Glomerular endothelial cell (primary cell): ENCODE results near the gene TOLLIP. TPM values are rescaled to one million over a fixed set of nuclear protein-coding genes. Genes with fewer than 3 reads are reported as not detected.

Experiments
- DNase-seq: peaks from one replicate; pipeline ENCODE4 v3.0.0-alpha.2; 2011; ENCODE audit warnings: low read depth, low spot score; ENCODE audit errors: extremely low read depth
- total RNA-seq: library from RNA; depleted of rRNA; stranded (reverse); fragments of >200 nt; gene quantifications from 2 replicates; pipeline ENCODE4 v1.2.3, GENCODE V29; 2015

Gene TOLLIP
- total RNA-seq, 1 donor from 2014 or later = 64.3 TPM

DNA sequence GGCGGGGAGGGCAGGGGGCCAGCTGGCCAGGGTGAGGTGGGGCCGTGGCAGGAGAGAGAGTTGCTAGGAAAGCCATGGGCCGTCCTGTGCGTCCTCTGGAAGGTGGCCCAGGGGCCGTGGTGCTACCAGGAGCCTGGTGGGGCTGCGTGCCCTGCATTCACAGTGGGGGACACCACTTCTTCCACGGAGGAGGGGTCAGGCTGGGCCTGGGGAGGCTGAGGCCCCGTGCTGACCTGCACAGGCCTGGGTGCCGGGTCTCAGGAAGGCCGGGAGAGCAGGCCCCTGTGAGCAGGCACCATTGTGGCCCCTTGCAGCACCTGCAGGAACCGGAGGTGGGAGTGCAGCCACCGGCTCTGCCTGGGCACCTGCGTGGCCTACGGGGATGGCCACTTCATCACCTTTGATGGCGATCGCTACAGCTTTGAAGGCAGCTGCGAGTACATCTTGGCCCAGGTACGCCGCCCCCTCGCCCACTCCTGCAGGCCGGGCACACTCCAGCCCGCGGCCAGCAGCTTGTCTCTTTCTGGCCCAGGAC is 74.6 kb downstream of the TOLLIP start:
- DNase-seq = no peak

DNA sequence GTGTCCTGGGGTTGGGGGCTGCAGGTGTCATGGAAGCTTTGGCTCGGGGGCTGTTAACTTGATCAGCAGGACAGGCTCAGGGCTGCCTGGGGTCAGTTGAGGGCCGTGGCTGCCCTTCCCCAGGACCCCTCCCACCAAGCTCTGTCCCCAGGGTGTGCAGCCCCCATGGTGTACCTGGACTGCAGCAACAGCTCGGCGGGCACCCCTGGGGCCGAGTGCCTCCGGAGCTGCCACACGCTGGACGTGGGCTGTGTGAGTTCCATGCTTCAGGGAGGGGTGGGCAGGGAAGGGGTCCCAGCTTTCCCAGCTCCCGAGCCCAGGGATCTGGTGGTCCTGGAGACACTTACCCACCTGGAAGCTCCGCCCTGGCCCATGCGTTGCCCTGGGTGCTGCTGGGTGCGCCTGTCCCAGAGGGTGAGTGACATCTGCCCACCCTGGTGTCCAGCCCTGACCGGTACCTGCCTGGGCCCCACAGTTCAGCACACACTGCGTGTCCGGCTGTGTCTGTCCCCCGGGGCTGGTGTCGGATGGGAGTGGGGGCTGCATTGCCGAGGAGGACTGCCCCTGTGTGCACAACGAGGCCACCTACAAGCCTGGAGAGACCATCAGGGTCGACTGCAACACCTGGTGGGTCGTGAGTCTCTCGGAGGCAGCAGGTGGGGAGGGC is 75.2 kb downstream of the TOLLIP start:
- no peak for DNase-seq

DNA sequence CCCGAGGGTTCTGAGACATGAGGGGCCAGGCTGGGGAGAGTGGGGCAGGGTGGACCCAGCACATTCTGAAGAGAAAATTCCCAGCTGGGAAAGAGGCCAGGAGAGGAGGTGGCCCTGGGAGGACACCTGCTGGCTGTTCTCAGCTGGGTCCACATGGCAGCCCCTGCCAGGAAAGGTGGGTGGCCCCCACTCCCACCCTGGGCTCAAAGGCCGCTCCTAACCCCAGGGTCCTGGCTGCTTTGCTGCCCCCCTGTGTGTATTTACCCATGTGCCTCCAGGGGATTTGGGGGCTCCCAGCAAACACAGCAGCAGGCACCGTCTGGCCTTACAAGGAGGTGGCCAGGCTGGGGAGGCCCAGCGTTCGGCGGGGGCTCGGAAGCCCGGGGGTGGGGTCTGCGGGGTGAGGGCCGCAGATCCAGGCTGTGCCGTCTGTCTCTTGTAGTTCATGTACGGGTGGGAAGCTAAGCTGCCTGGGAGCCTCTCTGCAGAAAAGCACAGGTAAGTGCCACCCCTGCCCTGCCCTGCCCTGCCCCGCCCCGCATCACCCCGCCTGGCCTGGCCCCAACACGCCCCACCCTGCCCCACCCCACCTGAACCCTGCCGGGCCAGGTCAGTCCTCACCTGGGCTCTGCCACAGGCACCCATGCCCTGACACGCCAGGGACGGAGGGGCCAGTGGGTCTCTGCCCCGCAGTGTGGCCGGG is 75.9 kb downstream of the TOLLIP start:
- no peak for DNase-seq

DNA sequence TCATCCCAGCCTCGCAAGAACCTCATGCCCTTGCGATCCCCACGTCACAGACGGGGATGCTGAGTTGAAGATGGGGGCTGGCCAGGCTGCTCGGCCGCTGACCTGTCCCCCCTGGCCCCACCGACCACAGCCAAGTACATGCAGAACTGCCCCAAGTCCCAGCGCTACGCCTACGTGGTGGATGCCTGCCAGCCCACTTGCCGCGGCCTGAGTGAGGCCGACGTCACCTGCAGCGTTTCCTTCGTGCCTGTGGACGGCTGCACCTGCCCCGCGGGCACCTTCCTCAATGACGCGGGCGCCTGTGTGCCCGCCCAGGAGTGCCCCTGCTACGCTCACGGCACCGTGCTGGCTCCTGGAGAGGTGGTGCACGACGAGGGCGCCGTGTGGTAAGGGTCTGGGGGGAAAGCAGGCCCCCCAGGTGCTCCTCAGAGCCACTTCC is 76.5 kb downstream of the TOLLIP start:
- no peak for DNase-seq

DNA sequence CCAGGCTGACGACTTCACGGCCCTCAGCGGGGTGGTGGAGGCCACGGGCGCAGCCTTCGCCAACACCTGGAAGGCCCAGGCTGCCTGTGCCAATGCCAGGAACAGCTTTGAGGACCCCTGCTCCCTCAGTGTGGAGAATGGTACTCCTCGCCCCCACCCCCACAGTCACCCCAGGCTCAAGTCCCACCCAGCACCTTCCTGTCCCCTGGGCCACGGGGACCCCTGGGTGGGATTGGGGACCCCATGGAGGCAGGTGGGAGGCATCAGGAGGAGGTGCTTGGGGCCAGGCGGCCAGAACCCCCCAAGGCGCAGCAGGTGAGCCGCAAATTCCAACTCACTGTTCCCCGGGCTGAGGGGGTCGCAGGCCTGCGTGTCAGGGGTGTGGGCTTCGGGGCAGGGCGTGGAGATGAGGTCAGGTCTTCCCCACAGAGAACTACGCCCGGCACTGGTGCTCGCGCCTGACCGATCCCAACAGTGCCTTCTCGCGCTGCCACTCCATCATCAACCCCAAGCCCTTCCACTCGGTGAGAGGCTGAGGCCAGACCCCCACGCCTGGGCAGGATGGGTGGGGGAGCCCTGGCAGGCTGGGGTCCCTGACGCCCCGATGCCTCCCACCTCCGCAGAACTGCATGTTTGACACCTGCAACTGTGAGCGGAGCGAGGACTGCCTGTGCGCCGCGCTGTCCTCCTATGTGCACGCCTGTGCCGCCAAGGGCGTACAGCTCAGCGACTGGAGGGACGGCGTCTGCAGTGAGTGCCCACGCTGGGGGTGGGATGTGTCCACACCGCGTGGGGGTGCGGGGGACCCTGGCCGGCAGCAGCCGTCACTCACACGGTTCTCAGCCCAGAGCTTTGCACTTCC is 77.2 kb downstream of the TOLLIP start:
- no peak for DNase-seq

DNA sequence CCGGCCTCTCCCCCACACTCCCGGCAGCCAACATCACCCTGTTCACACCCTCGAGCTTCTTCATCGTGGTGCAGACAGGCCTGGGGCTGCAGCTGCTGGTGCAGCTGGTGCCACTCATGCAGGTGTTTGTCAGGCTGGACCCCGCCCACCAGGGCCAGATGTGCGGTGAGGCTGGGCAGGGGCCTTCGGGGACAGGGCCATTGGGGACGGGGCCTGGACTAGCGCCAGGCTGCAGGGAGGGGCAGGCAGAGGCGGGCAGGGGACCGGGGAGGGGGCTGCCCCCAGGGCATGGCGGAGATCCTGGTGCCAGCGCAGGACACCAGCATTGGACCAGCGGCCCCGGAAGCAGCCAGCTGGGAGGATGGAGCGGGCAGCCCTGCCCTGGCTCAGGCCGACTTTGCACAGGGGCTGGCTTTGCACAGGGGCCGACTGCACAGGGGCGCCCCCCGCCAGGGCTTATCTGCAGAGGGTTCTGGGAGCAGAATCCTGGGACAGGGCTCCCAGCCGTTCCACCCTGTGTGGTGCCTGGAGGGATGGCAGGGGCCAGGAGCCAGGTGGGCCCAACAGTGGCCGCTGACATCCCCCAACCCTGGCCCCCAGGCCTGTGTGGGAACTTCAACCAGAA is 77.9 kb downstream of the TOLLIP start:
- DNase-seq = no peak

DNA sequence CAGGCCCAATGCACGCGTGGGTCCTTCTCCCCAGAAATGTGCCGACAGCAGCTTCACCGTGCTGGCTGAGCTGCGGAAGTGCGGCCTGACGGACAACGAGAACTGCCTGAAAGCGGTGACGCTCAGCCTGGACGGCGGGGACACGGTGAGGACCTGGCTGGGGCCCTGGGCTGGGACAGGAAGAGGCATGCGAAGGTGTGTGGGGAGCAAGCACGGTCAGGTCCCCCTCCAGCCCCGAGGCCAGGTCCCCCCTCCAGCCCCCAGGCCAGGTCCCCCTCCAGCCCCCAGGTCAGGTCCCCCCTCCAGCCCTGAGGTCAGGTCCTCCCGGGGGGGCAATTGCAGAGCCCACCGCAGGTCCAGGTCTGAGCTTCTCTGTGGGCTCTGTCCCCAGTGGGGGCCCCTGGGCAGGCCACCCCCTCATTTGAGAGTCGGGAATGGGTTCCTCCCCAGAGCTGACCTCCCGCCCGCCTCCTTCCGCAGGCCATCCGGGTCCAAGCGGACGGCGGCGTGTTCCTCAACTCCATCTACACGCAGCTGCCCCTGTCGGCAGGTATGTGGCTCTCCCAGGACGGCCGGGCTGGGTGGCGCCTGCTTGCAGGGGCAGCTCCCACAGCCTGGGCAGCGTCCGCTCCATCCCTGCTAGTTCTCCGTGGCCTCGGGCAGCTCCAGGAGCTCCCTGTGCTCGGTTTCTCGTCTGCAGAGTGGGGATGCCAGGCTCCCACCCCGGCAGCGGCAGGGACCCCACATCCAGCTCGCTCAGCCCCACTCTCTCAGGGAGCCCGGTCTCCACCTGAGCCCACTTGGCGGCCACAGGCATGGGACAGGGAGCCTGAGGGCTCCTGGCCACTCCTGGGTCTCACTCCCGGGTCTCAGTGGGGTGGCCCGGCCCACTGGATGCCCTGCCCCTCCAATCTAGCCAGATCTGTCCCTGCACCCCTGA is 78.7 kb downstream of the TOLLIP start:
- DNase-seq = no peak

DNA sequence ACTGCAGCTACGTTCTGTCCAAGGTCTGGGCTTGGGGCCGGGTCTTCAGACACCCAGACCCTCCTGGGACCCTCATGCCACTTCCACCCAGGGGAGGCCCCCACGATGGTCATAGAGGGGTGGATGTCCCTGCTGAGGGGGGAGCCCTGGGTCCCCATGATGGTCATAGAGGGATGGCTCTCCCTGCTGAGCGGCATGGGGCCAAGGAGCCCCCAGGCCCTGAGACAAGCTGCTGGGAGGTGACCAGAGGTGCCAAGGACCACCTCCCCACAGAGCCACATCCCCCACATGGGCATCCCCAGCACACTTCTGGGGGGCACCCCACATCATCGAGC is 79.3 kb downstream of the TOLLIP start:
- DNase-seq = no peak

DNA sequence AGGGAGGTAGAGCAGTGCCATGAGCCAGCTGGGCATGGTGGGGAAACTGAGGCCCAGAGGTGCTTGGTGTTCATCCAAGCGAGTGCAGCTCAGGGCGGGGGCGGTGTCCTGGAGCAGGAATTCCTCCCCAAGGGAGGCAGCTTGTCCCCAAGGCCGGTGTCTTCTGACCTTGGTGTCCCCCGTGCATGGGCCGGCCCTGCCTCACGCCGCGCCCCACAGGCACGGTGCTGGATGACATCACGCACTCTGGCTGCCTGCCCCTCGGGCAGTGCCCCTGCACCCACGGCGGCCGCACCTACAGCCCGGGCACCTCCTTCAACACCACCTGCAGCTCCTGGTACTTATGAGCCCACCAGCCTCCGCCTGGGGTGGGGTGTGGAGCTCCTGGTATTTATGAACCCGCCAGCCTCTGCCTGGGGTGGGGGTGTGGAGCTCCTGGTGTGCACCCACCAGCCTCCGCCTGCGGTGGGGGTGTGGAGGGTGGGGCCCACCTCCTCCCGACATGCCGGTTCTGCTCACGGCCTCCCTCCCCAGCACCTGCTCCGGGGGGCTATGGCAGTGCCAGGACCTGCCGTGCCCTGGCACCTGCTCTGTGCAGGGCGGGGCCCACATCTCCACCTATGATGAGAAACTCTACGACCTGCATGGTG is 79.8 kb downstream of the TOLLIP start:
- no peak for DNase-seq

DNA sequence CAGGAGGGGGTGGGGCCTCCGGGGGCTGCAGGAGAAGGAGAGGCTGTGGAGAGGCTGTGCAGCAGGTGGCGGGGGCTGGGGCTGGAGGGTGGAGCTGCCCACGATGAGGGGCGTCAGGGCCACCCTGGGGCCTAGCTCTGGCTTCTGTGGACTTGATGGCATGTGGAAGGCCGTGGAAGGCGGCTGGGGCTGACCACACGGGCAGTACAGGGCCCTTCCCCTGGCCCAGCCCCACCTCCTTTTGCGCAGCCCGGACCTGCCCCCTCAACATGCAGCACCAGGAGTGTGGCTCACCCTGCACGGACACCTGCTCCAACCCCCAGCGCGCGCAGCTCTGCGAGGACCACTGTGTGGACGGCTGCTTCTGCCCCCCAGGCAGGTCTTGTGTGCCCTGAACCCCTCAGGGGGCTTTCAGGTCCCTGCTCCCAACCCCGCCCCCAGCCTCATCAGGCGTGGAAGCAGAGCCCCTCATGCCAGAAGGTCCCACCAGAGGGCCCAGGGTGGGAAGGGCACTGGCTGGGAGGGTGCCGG is 80.4 kb downstream of the TOLLIP start:
- DNase-seq = no peak

DNA sequence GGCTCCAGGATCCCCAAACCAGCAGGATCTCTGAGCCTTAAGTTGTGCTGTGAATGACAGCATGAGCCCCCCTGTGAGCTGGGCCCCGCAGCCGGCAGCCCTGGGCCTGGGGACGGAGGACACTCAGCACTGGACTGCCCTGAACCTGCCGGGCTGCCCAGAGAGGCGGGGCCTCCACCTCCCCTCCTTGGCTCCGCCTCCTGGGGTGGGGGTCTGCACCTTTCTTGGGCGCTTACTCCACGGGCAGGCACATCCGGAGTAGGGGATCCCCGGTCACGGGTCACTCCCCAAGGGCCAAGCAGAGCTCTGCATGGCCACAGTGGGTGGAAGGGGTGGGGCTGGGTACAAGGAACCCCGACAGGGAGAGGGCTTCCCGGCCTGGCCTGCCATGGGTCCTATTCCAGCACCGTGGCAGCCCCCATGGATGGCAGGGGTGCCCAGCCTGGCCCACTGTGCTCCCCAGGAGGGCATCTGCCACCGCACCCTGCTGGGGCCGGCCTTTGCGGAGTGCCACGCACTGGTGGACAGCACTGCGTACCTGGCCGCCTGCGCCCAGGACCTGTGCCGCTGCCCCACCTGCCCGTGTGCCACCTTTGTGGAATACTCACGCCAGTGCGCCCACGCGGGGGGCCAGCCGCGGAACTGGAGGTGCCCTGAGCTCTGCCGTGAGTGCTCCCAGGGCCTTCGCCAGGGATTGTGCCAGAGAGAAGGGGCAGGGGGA is 81.2 kb downstream of the TOLLIP start:
- no peak for DNase-seq

DNA sequence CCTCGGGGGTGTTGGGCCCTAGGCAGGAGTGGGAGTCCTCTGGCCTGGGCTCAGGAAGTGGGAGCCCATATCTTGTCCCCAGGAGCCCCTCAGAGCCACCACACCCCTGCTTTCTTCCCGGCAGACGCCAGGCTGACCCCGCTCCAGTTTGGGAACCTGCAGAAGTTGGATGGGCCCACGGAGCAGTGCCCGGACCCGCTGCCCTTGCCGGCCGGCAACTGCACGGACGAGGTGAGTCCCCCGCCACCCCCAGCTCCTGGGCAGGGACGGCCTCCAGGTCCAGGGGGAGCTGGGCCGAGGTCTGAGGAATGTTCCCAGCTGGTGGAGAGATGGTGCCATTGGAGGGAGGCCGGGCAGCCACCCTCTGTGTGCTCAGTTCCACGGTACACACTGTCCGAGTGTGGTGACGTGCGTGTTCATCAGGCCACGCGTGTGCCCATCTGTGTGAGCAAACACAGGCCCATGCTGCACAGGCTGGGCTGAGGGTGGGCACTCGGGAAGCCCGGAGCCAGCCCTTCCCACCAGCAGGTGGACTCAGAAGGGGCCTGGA is 81.8 kb downstream of the TOLLIP start:
- DNase-seq = no peak

DNA sequence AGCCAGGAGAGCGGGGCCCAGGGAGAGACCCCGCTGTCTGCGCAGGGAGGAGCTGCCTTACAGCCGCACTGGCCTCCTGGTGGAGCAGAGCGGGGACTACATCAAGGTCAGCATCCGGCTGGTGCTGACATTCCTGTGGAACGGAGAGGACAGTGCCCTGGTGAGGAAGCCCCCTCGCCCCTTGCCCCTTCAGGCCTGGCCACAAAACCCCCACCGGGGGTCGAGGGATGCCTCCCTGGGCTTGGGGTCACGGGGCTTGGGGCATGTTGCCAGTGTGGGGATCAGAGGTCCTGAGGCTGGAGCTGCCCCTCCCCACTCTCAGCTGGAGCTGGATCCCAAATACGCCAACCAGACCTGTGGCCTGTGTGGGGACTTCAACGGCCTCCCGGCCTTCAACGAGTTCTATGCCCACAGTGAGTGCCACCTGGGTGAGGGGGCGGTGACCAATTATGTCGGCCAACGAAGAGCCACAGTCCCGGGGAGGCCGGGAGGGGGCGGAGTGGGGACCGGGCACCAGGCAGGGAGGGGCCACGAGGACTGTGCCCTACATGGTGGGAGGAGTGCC is 82.4 kb downstream of the TOLLIP start:
- DNase-seq = no peak

DNA sequence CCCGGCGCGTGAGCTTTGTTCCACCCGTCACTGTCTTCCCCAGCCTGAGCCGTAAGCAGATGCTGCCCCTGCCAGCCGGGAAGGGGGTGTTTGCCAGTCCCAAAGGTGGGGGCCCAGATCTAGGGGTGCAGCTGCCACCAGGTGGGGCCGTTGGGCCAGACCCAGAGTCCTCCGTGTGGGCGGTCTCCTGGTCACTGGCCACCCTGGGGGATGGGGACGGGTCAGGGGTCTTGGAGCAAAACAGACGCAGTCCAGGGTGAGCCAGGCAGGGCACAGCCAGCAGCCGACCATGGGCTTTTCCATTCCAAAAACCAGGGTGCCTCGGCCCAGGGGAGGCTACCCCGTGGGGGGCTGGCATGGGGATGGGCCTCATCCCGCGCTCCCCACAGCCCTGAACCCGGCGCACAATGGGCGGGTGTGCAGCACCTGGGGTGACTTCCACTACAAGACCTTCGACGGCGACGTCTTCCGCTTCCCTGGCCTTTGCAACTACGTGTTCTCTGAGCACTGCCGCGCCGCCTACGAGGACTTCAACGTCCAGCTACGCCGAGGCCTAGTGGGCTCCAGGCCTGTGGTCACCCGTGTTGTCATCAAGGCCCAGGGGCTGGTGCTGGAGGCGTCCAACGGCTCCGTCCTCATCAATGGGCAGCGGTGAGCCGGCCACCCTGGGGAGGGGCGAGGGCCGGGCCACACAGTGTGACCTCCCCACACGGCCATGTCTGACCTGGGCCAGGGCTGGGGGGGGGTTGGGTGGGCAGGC is 83.0 kb downstream of the TOLLIP start:
- no peak for DNase-seq

DNA sequence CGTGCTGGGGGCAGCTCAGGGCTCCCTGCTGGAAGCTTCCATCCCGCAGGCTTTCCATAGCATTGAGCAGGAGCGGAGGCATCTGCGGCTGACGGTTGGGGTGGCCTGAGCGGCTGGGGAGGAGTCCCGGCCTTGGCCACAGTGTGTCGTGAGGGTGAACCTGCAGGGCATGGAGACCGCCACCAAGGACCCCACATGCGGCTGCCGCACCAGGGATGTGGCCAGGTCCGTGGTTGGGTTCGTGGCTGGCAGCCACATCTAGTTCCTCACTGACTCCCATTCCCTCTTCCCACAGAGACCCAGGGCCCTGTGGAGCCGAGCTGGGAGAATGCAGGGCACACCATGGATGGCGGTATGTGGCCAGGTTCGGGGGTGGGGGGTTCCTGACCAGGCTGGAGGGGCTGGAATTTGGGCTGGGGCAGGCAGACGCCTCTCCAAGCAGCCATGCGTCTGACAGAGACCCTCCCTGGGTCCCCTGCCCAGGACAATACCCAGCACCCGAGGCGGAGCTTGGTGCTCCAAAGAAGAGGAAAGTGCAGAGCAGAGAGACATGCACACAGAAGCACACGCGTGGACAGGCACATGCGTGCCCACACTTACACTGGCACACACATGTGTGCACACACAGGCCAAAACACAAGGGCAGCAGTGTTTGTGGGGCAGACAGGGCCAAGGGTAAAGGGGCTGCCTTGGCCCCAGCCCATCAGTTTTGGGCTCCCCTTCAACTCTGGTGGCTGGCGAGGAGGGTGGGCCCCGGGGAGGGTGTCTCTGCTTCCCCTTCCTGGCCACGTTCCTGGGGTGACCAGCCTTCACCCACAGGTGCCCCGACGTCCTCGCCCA is 83.8 kb downstream of the TOLLIP start:
- DNase-seq = no peak
